NCI-H146 treated with DMSO at 0.1 percent for 48 hours (cell line): Measurements from ENCODE around the gene EEF1AKMT4.

ENCODE experiments used
- DNase-seq: peaks from one replicate; lab custom pipeline; 2025; ENCODE audit not compliant: unreplicated experiment; lab: John Stamatoyannopoulos, UW

The EEF1AKMT4 gene

DNA sequence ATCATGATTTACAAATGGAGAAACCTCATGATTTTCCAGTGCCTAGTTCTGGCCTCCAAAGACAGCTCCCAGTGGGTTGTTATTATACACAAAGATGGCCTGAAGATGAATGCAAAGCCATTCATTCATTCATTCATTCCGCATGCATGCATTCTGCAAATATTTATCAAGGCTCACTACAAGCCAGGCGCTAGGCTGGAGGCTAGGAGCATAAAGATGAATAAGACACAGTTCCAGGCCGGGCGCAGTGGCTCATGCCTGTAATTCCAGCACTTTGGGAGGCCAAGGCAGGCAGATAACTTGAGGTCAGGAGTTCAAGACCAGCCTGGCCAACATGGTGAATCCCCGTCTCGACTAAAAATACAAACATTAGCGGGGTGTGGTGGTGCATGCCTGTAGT, 47.1 kb downstream of the EEF1AKMT4 start:
- no peak for DNase-seq

- peak; percentile 95 for DNase-seq
Observed at GRCh38 chr3:184298759-184299487, 49.5 kb downstream of the EEF1AKMT4 start, which contains the start of gene PSMD2. Gene PSMD2, plus strand, starts transcription at chr3:184299241. Its CDS starts 26 bp downstream, at chr3:184299267.

DNA sequence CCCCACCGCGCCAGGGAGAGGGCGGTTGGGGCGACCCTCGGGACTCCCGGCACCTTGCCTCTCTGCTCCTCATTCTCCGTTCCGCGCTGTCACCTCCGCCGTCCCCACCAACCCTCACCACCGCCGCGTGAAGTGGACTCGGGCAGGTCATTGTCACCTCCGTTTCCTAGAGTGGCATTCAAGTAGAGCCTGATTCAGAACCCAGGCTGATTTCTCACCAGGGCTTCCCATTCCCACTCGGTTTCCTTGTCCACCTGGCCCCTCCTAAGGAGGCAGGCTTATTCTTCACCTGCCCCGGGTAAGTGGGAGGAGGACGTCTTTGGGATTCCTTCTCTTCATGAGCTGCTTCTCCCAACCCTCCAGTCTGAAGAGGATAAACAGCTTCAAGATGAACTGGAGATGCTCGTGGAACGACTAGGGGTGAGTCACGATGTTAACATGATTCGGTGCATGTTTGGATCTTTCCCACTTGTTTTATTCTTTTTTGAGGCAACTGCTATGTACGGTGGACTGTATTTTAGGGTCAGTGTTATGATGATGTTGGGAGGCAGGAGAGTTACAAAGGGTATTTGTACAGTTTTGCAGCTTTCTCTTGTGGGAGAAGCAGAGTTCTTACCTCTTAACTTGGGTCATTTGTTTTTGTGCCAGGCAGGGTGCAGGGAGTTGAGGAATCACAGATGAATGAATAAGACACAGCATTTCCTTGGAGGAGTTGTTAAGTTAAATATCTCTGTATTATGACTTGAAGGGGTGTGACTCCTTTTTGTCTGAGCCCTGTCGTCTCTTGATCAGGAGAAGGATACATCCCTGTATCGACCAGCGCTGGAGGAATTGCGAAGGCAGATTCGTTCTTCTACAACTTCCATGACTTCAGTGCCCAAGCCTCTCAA, 50.3 kb downstream of the EEF1AKMT4 start:
- peak; percentile 37 for DNase-seq

DNA sequence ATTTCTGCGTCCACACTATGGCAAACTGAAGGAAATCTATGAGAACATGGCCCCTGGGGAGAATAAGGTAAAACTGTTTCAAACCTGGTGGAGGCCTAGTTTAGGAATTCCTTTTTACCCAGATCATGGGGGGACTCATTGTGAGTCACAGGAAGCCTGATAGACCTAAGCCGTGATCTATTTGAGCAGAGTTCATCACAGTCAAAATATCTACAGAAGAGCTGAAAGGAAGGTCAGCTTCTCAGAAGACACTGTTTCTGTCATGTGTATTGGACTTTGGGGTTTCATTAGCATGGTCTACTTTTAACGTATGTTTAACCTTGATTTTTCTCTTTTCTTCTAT, 50.9 kb downstream of the EEF1AKMT4 start:
- no peak for DNase-seq

- no peak for DNase-seq
Observed at GRCh38 chr3:184305577-184305976, 56.1 kb downstream of the EEF1AKMT4 start.

- DNase-seq = no peak
Observed at GRCh38 chr3:184306341-184306972, 57.0 kb downstream of the EEF1AKMT4 start.

GRCh38 chr3:184307915-184308314, 58.4 kb downstream of the EEF1AKMT4 start:
- no peak for DNase-seq
